ENCODE data around the gene RGL4. TPM values are rescaled to one million over a fixed set of nuclear protein-coding genes. Genes with fewer than 3 reads are reported as not detected.
"Not testable (repeated sequence)": the region's sequence is repeated elsewhere in the genome, so short reads cannot be mapped to it uniquely, and the experiment has no call there.

RGL4 gene
- total RNA-seq, 2 experiments from 2014 or later = 0.97 TPM; not detected in 1

DNA sequence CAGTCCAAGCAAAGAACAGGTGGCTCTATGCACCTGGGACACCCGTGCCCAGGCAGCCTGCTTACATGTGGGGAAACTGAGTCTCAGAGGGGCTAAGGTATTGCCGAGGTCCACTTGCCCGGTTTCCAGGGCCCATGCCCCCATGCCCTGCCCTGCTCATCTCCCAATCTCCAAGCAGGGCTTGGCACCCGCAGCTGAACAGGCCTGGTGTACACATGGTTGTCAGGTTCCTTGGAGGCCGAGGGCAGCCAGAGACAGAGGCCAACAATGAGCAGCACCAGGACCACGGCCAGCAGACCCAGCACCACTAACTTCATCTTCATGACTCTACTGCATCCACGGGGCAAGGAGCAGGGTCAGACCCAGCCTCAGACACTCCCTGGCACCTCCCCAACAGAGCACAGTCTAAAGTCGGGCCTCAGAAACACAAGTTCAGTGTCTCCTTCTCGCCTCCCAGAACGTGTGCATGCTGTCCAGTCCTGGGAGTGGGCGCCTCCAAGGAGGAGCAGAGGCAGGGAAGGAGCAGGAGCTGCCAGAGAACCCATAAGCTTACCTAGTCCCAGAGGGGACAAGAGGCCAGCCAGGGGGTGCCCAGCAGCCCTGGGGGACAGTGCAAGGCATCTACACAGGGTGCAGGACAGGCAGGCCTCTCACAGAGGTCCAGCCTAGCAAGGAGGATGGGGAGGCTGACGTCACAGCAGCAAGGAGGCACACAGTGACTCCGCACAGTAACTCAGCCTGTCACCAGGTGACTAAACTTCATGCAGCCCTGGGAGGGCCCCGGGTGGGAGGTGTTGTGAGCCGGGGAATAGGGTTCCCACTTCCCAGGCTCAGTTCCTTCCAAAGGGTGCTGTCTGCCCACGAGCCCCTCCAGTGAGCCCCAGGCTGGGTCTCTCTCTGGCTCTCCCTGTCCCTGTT lies 20.2 kb upstream of the RGL4 start:
- intact Hi-C loops (cut with micrococcal nuclease; ENCODE audit: unreplicated experiment) = no loop called here

GRCh38 chr22:23671387-23671786 lies 19.4 kb upstream of the RGL4 start:
- H4K20me1 ChIP-seq (ENCODE audit: insufficient read depth, low read length); H3K4me1 ChIP-seq (ENCODE audit: insufficient read depth, low read length, poor library complexity, severe bottlenecking); H3K9me2 ChIP-seq (ENCODE audit: insufficient read depth, low read length); CTCF ChIA-PET (ENCODE audit: unreplicated experiment); H3K9me3 ChIP-seq (ENCODE audit: low read length); intact Hi-C loops (cut with micrococcal nuclease; ENCODE audit: unreplicated experiment); H3K4me3 ChIP-seq (ENCODE audit: low read depth, low read length, poor library complexity, severe bottlenecking); H3K79me2 ChIP-seq (ENCODE audit: insufficient read depth, low read depth, low read length); BruUV-seq (replicated peaks); POLR2A ChIA-PET; H2AFZ ChIP-seq (ENCODE audit: low read length); DNase-seq (ENCODE audit: low spot score); H3K27ac ChIP-seq (ENCODE audit: low read depth, low read length, poor library complexity, severe bottlenecking); H3K4me2 ChIP-seq (ENCODE audit: low read length); H3K36me3 ChIP-seq (ENCODE audit: insufficient read depth, low read length): not testable (repeated sequence)

More for the DNA sequence above, 20.2 kb upstream of the RGL4 start:
- Histone ChIP-seq H2AFZ (ENCODE audit: low read length) (no peak overlapping the region), H3K4me1 (ENCODE audit: insufficient read depth, low read length, poor library complexity, severe bottlenecking) (no peaks in the 10 kb centered on the region), H4K20me1 (ENCODE audit: insufficient read depth, low read length) (no peaks in the 10 kb centered on the region), H3K4me3 (ENCODE audit: low read depth, low read length, poor library complexity, severe bottlenecking) (no peak overlapping the region), H3K9me3 (ENCODE audit: low read length) (no peaks in the 10 kb centered on the region), H3K36me3 (ENCODE audit: insufficient read depth, low read length) (no peaks in the 10 kb centered on the region), H3K4me2 (ENCODE audit: low read length) (no peak overlapping the region), H3K27ac (ENCODE audit: low read depth, low read length, poor library complexity, severe bottlenecking) (no peak overlapping the region), H3K79me2 (ENCODE audit: insufficient read depth, low read depth, low read length) (no peaks in the 10 kb centered on the region), H3K9me2 (ENCODE audit: insufficient read depth, low read length) (no peaks in the 10 kb centered on the region)
- CTCF ChIA-PET (ENCODE audit: unreplicated experiment) = no interaction called here
- TF ChIP-seq EZH2phosphoT487 (IDR thresholded peaks at IDR 0.05; ENCODE audit: borderline replicate concordance, low read depth, low read length) = no peak
- TF ChIP-seq, protein P1, sequence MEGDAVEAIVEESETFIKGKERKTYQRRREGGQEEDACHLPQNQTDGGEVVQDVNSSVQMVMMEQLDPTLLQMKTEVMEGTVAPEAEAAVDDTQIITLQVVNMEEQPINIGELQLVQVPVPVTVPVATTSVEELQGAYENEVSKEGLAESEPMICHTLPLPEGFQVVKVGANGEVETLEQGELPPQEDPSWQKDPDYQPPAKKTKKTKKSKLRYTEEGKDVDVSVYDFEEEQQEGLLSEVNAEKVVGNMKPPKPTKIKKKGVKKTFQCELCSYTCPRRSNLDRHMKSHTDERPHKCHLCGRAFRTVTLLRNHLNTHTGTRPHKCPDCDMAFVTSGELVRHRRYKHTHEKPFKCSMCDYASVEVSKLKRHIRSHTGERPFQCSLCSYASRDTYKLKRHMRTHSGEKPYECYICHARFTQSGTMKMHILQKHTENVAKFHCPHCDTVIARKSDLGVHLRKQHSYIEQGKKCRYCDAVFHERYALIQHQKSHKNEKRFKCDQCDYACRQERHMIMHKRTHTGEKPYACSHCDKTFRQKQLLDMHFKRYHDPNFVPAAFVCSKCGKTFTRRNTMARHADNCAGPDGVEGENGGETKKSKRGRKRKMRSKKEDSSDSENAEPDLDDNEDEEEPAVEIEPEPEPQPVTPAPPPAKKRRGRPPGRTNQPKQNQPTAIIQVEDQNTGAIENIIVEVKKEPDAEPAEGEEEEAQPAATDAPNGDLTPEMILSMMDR (conservative IDR thresholded peaks at IDR 0.05; ENCODE audit: low read length) = no peak
- DNase-seq (ENCODE audit: low spot score) = no peak
- BruUV-seq (replicated peaks) = no TSS peak
- POLR2A ChIA-PET = no interaction called here

DNA sequence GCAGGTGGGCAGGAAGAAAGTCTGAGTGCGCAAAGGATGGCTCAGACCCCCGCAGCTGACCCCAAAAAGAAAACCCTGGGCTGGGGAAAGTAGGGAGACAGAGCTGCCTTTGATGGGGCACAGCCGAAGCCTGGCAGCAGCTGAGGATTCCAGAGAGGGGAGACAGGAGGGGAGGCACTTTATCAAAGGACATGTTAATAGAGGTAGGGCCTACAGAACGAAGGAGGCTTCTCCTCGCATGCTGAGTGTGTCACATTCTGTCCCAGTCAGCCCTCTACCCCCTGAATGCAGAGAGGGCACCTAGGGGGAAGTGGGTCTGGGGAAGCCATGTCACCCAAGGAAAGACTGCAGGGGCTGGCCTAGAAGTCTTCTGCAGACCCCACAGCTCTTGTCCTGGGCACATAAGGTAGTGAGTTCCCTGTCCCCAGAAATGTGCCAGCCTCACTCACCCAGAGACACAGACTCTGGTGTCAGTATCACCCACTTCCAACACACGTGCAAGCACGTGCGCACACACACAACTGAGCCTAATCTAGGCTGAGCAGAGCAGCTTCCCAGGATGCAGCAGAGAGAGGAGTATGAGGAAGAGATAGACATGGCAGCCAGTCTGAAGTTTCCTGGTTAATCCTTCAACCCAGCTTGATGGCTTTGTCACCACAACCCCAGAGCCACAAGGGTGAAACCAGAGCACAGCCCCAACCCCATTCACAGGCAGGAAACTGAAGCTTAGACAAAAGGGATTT lies 18.3 kb upstream of the RGL4 start:
- H2AFZ ChIP-seq (ENCODE audit: low read length); H3K4me2 ChIP-seq (ENCODE audit: low read length); H3K9me3 ChIP-seq (ENCODE audit: low read length); CTCF ChIA-PET (ENCODE audit: unreplicated experiment); POLR2A ChIA-PET; H4K20me1 ChIP-seq (ENCODE audit: insufficient read depth, low read length); H3K4me3 ChIP-seq (ENCODE audit: low read depth, low read length, poor library complexity, severe bottlenecking); intact Hi-C loops (cut with micrococcal nuclease; ENCODE audit: unreplicated experiment); H3K27ac ChIP-seq (ENCODE audit: low read depth, low read length, poor library complexity, severe bottlenecking); BruUV-seq (replicated peaks); H3K79me2 ChIP-seq (ENCODE audit: insufficient read depth, low read depth, low read length); H3K36me3 ChIP-seq (ENCODE audit: insufficient read depth, low read length); DNase-seq (ENCODE audit: low spot score); H3K9me2 ChIP-seq (ENCODE audit: insufficient read depth, low read length); H3K4me1 ChIP-seq (ENCODE audit: insufficient read depth, low read length, poor library complexity, severe bottlenecking): not testable (repeated sequence)
